ENCODE measurements around the gene PPM1L.

The PPM1L gene

GRCh38 chr3:160758929-160759577, 3.0 kb downstream of the PPM1L start:
- H3K4me1 ChIP-seq (ENCODE audit: control insufficient read depth in 5 of 5, insufficient read depth in 5 of 5, low read length in 5 of 5) = peaks cover 4 to 37% (median 32%) of the 10 kb centered on the region in 5 donors
- H3K36me3 ChIP-seq (ENCODE audit: control insufficient read depth in 5 of 5, insufficient read depth in 5 of 5, low read length in 5 of 5) = no peaks in the 10 kb centered on the region
- H3K4me3 ChIP-seq (ENCODE audit: low read depth in 1 of 5, low read length in 5 of 5) = no peak overlapping the region
- no peak overlapping the region for H3K27ac ChIP-seq (ENCODE audit: low read depth, low read length)
- no peaks in the 10 kb centered on the region for H3K27me3 ChIP-seq (ENCODE audit: control insufficient read depth in 5 of 5, insufficient read depth in 4 of 5, low read length in 5 of 5)
- peak overlapping the region in 2 of 5 donors; percentile 11 to 28 for H3K9ac ChIP-seq (ENCODE audit: low read length in 5 of 5)
- no peaks in the 10 kb centered on the region for H3K9me3 ChIP-seq (ENCODE audit: control insufficient read depth in 5 of 5, low read length in 5 of 5)

GRCh38 chr3:160763073-160763472, 7.0 kb downstream of the PPM1L start:
- peaks cover 0 to 6% (median 4%) of the 10 kb centered on the region in 5 donors for H3K4me1 ChIP-seq (ENCODE audit: control insufficient read depth in 5 of 5, insufficient read depth in 5 of 5, low read length in 5 of 5)
- H3K27ac ChIP-seq (ENCODE audit: low read depth, low read length) = no peak overlapping the region

DNA sequence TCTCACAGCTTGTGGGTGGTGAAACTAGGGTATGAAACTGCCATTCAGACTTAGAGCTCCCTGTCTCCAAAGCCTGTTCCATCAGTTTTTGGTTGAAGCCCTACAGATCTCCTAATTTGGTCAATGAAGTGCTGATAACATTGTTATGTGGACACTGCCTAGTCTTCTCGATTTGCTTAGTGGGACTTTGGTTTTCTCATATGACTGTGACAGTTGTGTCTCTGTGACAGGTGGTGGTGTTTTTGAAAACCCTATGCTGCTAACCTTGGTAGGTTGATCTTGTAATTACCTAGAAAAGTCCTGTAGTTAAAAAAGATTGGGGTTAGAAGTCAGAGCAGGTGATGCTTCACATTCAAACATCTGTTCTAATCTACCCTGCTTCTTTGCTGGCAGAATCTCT, 9.2 kb downstream of the PPM1L start:
- H3K27ac ChIP-seq (ENCODE audit: low read depth, low read length) = no peak overlapping the region
- H3K9ac ChIP-seq (ENCODE audit: low read length in 5 of 5) = no peak overlapping the region
- no peaks in the 10 kb centered on the region for H3K36me3 ChIP-seq (ENCODE audit: control insufficient read depth in 5 of 5, insufficient read depth in 5 of 5, low read length in 5 of 5)
- no peaks in the 10 kb centered on the region for H3K9me3 ChIP-seq (ENCODE audit: control insufficient read depth in 5 of 5, low read length in 5 of 5)
- H3K4me1 ChIP-seq (ENCODE audit: control insufficient read depth in 5 of 5, insufficient read depth in 5 of 5, low read length in 5 of 5) = no peaks in the 10 kb centered on the region
- no peaks in the 10 kb centered on the region for H3K27me3 ChIP-seq (ENCODE audit: control insufficient read depth in 5 of 5, insufficient read depth in 4 of 5, low read length in 5 of 5)
- no peak overlapping the region for H3K4me3 ChIP-seq (ENCODE audit: low read depth in 1 of 5, low read length in 5 of 5)

More at GRCh38 chr3:160763073-160763472, 7.0 kb downstream of the PPM1L start:
- Histone ChIP-seq H3K36me3 (ENCODE audit: control insufficient read depth in 5 of 5, insufficient read depth in 5 of 5, low read length in 5 of 5) (no peaks in the 10 kb centered on the region), H3K9ac (ENCODE audit: low read length in 5 of 5) (no peak overlapping the region), H3K4me3 (ENCODE audit: low read depth in 1 of 5, low read length in 5 of 5) (no peak overlapping the region), H3K27me3 (ENCODE audit: control insufficient read depth in 5 of 5, insufficient read depth in 4 of 5, low read length in 5 of 5) (no peaks in the 10 kb centered on the region), H3K9me3 (ENCODE audit: control insufficient read depth in 5 of 5, low read length in 5 of 5) (no peaks in the 10 kb centered on the region)

DNA sequence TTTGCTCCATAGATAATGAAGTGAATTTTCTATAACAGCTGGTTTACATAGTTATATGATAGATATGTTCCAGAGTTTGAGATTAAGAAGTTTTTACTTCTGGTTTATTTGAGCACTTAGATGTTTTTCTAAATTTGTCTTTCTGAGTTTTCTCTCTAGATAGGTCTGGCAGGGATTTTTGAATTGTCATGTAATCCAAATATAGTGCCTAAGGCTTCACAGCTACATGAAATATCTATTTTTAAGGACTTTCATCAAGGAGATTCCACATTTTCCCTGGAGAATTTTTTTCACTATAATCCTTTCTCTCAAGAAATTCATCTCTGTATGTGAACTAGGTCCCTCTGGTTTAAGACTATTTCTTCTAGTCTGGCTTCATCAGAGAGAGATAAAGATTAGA, 12.0 kb downstream of the PPM1L start:
- no peak overlapping the region for H3K4me3 ChIP-seq (ENCODE audit: low read depth in 1 of 5, low read length in 5 of 5)
- no peak overlapping the region for H3K27ac ChIP-seq (ENCODE audit: low read depth, low read length)
- no peaks in the 10 kb centered on the region for H3K36me3 ChIP-seq (ENCODE audit: control insufficient read depth in 5 of 5, insufficient read depth in 5 of 5, low read length in 5 of 5)
- H3K4me1 ChIP-seq (ENCODE audit: control insufficient read depth in 5 of 5, insufficient read depth in 5 of 5, low read length in 5 of 5) = peaks cover 0 to 10% (median 6%) of the 10 kb centered on the region in 5 donors
- no peaks in the 10 kb centered on the region for H3K27me3 ChIP-seq (ENCODE audit: control insufficient read depth in 5 of 5, insufficient read depth in 4 of 5, low read length in 5 of 5)
- H3K9ac ChIP-seq (ENCODE audit: low read length in 5 of 5) = no peak overlapping the region
- H3K9me3 ChIP-seq (ENCODE audit: control insufficient read depth in 5 of 5, low read length in 5 of 5) = no peaks in the 10 kb centered on the region

GRCh38 chr3:160768918-160769317, 12.9 kb downstream of the PPM1L start:
- H3K9ac ChIP-seq (ENCODE audit: low read length in 5 of 5) = no peak overlapping the region
- no peak overlapping the region for H3K4me3 ChIP-seq (ENCODE audit: low read depth in 1 of 5, low read length in 5 of 5)
- H3K27ac ChIP-seq (ENCODE audit: low read depth, low read length) = no peak overlapping the region
- H3K4me1 ChIP-seq (ENCODE audit: control insufficient read depth in 5 of 5, insufficient read depth in 5 of 5, low read length in 5 of 5) = peaks cover 0 to 10% (median 6%) of the 10 kb centered on the region in 5 donors
- H3K36me3 ChIP-seq (ENCODE audit: control insufficient read depth in 5 of 5, insufficient read depth in 5 of 5, low read length in 5 of 5) = no peaks in the 10 kb centered on the region
- H3K27me3 ChIP-seq (ENCODE audit: control insufficient read depth in 5 of 5, insufficient read depth in 4 of 5, low read length in 5 of 5) = no peaks in the 10 kb centered on the region
- no peaks in the 10 kb centered on the region for H3K9me3 ChIP-seq (ENCODE audit: control insufficient read depth in 5 of 5, low read length in 5 of 5)

DNA sequence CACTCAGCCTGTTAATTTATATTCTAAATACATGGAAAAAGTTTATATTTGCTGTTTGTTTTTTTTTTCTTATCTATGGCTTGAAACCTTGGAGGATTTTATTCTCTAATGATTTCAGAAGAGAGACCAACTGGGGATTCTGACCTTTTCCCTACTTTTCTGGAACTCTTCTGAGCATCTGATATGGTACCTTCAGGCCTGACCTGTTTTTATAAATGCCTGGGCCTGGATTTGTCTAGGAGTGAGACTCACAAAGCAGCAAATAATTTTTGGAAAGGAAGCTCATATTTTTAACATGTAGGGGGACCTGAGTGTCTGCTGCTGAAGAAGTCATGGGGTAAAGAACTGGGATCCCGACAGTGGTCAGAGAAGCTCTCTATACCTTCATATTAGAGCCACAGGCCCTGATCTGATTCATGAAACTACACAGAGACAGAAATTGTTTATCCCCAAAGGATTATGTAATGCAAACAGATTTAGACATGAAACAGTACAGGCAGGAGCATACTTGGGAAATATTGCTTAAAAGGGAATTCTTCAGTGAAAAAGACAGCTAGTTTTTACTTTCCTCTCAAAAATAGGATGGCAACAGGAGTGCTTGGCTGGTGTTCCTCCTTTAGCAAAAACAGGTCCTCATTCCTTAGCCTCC, 15.9 kb downstream of the PPM1L start:
- Histone ChIP-seq H3K27ac (ENCODE audit: low read depth, low read length) (peak overlapping the region; percentile 28), H3K9me3 (ENCODE audit: control insufficient read depth in 5 of 5, low read length in 5 of 5) (no peaks in the 10 kb centered on the region), H3K36me3 (ENCODE audit: control insufficient read depth in 5 of 5, insufficient read depth in 5 of 5, low read length in 5 of 5) (no peaks in the 10 kb centered on the region), H3K27me3 (ENCODE audit: control insufficient read depth in 5 of 5, insufficient read depth in 4 of 5, low read length in 5 of 5) (no peaks in the 10 kb centered on the region), H3K4me3 (ENCODE audit: low read depth in 1 of 5, low read length in 5 of 5) (no peak overlapping the region), H3K4me1 (ENCODE audit: control insufficient read depth in 5 of 5, insufficient read depth in 5 of 5, low read length in 5 of 5) (peaks cover 0 to 10% (median 6%) of the 10 kb centered on the region in 5 donors), H3K9ac (ENCODE audit: low read length in 5 of 5) (peak overlapping the region in 1 of 5 donors; percentile 60)

GRCh38 chr3:160773722-160774121, 17.7 kb downstream of the PPM1L start:
- Histone ChIP-seq H3K9ac (ENCODE audit: low read length in 5 of 5) (no peak overlapping the region), H3K4me1 (ENCODE audit: control insufficient read depth in 5 of 5, insufficient read depth in 5 of 5, low read length in 5 of 5) (peaks cover 0 to 13% (median 6%) of the 10 kb centered on the region in 5 donors), H3K27ac (ENCODE audit: low read depth, low read length) (no peak overlapping the region), H3K27me3 (ENCODE audit: control insufficient read depth in 5 of 5, insufficient read depth in 4 of 5, low read length in 5 of 5) (no peaks in the 10 kb centered on the region), H3K9me3 (ENCODE audit: control insufficient read depth in 5 of 5, low read length in 5 of 5) (peaks cover 0 to 4% (median 0%) of the 10 kb centered on the region in 5 donors), H3K36me3 (ENCODE audit: control insufficient read depth in 5 of 5, insufficient read depth in 5 of 5, low read length in 5 of 5) (no peaks in the 10 kb centered on the region), H3K4me3 (ENCODE audit: low read depth in 1 of 5, low read length in 5 of 5) (no peak overlapping the region)

GRCh38 chr3:160774172-160774571, 18.1 kb downstream of the PPM1L start:
- H3K4me3 ChIP-seq (ENCODE audit: low read depth in 1 of 5, low read length in 5 of 5) = no peak overlapping the region
- no peaks in the 10 kb centered on the region for H3K36me3 ChIP-seq (ENCODE audit: control insufficient read depth in 5 of 5, insufficient read depth in 5 of 5, low read length in 5 of 5)
- no peaks in the 10 kb centered on the region for H3K27me3 ChIP-seq (ENCODE audit: control insufficient read depth in 5 of 5, insufficient read depth in 4 of 5, low read length in 5 of 5)
- H3K27ac ChIP-seq (ENCODE audit: low read depth, low read length) = no peak overlapping the region
- H3K4me1 ChIP-seq (ENCODE audit: control insufficient read depth in 5 of 5, insufficient read depth in 5 of 5, low read length in 5 of 5) = peaks cover 0 to 13% (median 6%) of the 10 kb centered on the region in 5 donors
- H3K9ac ChIP-seq (ENCODE audit: low read length in 5 of 5) = no peak overlapping the region
- peaks cover 0 to 4% (median 0%) of the 10 kb centered on the region in 5 donors for H3K9me3 ChIP-seq (ENCODE audit: control insufficient read depth in 5 of 5, low read length in 5 of 5)

- no peak overlapping the region for H3K27ac ChIP-seq (ENCODE audit: low read depth, low read length)
- H3K27me3 ChIP-seq (ENCODE audit: control insufficient read depth in 5 of 5, insufficient read depth in 4 of 5, low read length in 5 of 5) = no peaks in the 10 kb centered on the region
- H3K4me3 ChIP-seq (ENCODE audit: low read depth in 1 of 5, low read length in 5 of 5) = no peak overlapping the region
- H3K9ac ChIP-seq (ENCODE audit: low read length in 5 of 5) = no peak overlapping the region
- H3K36me3 ChIP-seq (ENCODE audit: control insufficient read depth in 5 of 5, insufficient read depth in 5 of 5, low read length in 5 of 5) = no peaks in the 10 kb centered on the region
- peaks cover 0 to 4% (median 0%) of the 10 kb centered on the region in 5 donors for H3K9me3 ChIP-seq (ENCODE audit: control insufficient read depth in 5 of 5, low read length in 5 of 5)
- H3K4me1 ChIP-seq (ENCODE audit: control insufficient read depth in 5 of 5, insufficient read depth in 5 of 5, low read length in 5 of 5) = peaks cover 0 to 9% (median 0%) of the 10 kb centered on the region in 5 donors
Measured at GRCh38 chr3:160778480-160778879, 22.4 kb downstream of the PPM1L start.

- H3K27me3 ChIP-seq (ENCODE audit: control insufficient read depth in 5 of 5, insufficient read depth in 4 of 5, low read length in 5 of 5) = no peaks in the 10 kb centered on the region
- H3K9ac ChIP-seq (ENCODE audit: low read length in 5 of 5) = no peak overlapping the region
- no peak overlapping the region for H3K4me3 ChIP-seq (ENCODE audit: low read depth in 1 of 5, low read length in 5 of 5)
- peaks cover 0 to 9% (median 0%) of the 10 kb centered on the region in 5 donors for H3K4me1 ChIP-seq (ENCODE audit: control insufficient read depth in 5 of 5, insufficient read depth in 5 of 5, low read length in 5 of 5)
- no peaks in the 10 kb centered on the region for H3K36me3 ChIP-seq (ENCODE audit: control insufficient read depth in 5 of 5, insufficient read depth in 5 of 5, low read length in 5 of 5)
- no peak overlapping the region for H3K27ac ChIP-seq (ENCODE audit: low read depth, low read length)
- H3K9me3 ChIP-seq (ENCODE audit: control insufficient read depth in 5 of 5, low read length in 5 of 5) = peaks cover 0 to 4% (median 0%) of the 10 kb centered on the region in 5 donors
Measured at GRCh38 chr3:160779040-160779439, 23.0 kb downstream of the PPM1L start.
